HG03025 (cell line): ENCODE results near the gene NKIRAS2.
"Not testable (repeated sequence)": the region's sequence is repeated elsewhere in the genome, so short reads cannot be mapped to it uniquely, and the experiment has no call there.

Experiments
- ATAC-seq: cut with Tn5 transposase; IDR thresholded peaks from one replicate; pipeline ENCODE4 v1.9.1; 2021; ENCODE audit warnings: mild to moderate bottlenecking, moderate library complexity; ENCODE audit not compliant: unreplicated experiment, low FRiP score

The NKIRAS2 gene

DNA sequence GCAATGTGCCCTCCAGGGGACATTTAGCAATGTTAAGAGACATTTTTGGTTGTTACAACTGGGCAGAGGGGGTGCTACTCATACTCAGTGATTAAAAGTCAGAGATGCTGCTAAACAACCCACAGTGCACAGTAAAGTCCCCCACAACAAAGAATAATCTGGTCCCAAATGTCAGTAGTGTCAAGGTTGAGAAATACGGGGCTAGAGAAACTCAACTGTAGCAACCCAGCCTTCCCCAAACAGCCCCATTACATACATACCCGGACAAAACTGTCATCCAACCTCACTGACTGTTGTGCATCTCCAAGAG, 23.1 kb upstream of the NKIRAS2 start:
- no peak for ATAC-seq

DNA sequence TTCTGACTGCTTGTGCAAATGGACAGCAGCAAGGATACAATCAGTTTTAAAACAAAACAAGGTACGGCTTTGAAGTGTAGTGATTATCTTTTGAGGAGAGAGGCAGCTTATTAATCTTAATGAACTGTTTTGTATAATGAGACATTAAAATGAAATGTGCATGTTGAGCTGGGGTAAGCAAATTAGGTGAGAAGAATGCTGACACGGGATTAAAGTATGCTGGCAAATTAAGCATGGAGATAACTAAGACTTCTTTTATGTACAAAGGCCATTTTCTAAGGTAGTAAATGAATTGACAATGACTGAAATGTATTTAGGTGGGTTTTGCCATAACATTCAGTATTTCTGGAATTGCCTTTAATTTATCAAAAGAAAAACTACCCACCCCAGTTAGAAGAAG, 21.4 kb upstream of the NKIRAS2 start:
- no peak for ATAC-seq

DNA sequence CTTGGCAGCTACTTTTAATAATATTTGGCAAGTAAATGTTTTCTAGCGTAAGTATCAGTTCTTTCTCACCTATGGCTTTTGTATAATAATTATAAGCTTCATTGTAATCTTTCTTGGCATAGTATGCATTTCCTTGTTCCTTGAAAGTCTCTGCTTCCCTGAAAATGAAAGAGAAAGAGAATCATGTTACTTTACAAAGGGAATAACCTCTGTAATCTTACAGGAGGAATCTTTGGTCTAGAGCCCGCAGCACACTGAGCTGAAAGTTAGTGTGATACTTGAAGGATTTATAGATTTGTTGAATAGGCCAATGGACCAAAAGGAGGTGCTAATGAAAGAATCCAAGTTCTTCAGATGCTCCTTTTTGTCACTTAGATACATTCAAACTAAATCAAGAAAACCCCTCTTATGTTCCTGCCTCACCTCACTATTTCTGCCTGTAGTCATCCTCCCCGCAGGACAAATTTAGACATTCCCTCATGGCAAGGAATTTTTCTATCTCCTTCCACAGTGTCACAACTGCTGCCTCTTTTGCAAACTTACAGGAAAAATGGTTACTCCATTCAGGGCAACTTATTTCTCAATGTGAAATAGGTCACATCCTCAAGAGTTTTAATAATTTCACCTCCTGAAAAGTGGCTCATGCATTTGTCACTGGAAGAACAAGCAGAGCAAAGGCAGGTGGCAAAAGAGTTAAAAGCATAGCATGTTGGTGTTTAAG, 19.3 kb upstream of the NKIRAS2 start:
- ATAC-seq, result no peak

DNA sequence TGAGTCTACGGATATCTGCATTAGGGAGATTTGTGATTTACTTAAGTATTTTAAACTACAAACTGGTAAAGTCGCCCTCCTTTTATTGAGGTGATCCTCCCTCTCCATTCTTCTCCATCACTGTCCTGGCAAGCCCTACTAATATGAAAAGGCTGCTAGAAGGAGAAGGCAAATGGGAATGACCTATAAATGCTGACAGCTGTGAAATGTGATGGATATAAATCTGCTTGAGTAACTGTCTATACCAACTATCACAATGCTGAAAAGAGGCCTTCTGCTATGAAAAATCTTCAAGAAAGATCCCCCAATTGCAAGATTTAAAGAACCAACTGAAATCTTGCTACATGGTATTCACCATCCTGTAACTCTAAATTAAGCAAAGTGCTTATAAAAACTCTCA, 18.2 kb upstream of the NKIRAS2 start:
- no peak for ATAC-seq

DNA sequence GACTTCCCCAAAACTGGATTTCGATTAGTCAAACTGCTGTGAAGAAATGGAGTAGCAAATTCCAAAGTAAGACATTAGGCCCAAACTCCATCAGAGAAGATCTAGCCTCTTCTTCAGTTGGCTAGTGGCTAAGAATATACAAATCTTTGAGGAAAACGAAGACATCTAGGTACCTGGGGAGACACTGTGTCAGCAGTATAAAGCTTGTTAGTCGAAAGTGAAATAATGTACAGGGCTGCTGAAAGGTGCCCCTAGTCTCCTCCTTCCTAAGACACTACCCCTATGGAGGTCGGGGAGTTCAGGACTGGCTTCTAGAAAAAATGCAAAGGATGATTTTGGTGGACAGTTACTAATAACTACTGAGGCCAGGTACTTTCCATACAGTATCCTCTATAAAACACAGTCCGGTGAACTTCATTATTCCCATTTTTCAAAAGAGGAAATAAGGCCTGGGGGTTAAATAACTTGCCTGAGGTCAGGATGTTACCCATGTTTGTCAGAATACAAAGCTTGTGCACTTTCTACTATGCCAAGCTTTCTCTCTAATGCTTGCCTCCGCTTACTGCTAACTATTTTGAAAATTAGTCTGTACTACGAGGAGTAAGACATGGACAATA, 17.6 kb upstream of the NKIRAS2 start:
- no peak for ATAC-seq

DNA sequence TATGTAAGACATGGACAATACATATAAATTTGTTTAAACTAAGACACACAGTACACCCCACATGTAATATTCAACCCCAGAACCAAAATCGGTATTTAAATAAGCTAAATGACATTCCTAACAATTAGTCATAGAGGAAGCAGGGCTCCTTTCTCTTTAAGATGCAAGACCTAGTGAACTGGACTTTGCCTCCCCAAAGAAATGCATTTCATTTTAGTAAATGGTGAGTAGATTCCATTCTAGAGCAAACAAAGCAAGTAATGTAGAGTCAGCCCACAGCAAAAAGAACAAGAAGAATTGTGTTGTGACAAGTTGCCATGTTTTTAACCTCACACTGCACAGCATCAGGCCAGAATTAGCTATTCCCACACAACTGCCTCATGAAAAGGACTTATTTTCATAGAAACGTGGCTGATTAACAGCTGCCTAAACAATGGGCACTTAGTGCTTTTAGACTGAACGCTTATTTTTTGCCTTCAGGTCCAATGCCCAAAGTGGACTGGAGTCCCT, 17.0 kb upstream of the NKIRAS2 start:
- ATAC-seq, result no peak

DNA sequence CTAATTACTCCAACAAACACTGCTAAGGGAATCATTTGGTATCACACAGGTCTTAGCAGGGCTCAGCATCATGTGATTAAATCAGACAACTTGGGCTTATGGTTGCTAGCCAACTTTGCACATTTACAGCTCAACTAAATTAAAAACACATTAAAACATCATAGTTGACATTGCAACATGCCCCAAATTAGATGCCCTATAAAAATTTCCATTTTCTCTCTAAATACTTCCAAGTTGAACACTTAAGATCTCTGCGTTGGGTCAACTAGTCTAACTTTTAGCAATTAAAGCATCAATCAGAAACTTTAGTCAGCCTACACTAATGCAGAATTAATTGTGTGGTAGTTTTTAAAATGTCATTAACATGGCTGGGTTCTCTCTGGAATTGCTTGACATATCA, 14.7 kb upstream of the NKIRAS2 start:
- ATAC-seq, result no peak

DNA sequence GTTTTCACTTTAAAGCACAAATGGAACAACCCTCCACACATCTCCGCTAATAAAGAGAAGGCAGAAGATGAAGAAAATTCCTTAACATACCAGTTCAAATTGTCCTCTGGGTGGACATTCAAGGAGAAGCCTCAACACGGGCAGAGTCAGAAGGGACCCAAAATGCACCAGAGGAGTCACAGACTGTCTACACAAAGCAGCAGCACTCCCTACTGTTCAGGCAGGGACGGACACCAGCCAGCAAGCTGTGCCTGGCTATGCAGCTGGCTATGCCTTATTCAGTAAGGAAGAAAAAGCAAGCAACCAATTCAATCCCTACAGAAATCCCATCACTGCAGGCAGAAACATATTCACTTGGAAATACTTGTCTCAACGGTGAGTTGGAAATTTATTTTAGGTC, 10.7 kb upstream of the NKIRAS2 start:
- no peak for ATAC-seq

DNA sequence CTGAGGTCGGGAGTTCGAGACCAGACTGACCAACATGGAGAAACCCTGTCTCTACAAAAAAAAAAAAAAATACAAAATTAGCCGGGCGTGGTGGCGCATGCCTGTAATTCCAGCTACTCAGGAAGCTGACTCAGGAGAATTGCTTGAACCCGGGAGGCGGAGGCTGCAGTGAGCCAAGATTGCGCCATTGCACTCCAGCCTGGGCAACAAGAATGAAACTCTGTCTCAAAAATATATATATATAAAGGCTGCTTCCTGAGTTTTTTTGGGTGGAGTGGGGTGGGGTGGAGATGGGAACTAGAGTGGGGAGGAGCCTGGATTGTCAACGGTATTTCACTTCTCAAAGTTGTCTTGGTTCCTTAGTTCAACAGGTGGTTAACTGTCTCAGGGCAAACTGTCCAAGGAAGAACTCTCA, 9.6 kb upstream of the NKIRAS2 start:
- not testable (repeated sequence) for ATAC-seq

DNA sequence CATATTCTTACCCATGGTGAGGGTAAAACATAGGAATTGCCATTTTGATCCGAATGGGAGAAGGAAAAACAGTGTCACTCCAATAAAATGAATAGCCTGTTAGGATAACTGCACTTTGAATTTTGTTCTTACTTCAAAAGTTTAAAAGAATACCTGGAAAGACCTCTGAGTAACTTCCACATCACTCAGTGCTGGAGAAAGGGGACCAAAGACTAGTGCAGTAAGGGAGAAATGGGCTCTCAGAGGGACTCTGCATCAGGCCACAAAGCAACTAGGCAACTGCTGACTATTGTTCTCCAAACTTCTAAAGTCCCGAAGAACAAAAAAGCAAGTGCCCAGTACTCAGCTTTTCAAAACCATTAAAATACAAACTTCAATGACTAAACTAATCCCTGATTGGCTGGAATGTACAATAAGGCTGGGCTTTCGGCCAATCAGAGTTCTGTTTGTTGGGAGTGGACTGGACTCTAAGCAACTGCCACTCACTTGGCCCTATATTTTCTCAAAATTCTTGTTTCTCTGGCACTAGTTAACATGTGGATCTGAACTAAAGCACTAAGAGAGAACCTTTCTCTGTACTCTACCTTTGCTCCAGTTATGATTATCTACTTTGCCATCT, 8.9 kb upstream of the NKIRAS2 start:
- ATAC-seq, result no peak

DNA sequence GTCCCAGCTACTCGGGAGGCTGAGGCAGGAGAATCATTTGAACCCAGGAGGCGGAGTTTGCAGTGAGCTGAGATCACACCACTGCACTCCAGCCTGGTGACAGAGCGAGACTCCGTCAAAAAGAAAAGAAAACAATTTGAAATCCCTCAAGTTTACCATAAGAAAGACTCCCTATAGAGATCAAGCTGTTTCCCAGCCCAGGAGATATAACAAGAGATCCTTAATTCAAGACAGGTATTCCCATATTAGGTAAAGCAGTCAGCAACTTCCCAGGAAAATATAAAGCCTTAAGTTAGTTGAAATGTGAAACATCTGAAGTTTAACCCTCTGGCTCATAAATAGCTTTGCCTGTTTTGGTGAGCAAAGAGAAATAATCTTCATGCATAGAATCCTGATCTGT, 7.5 kb upstream of the NKIRAS2 start:
- not testable (repeated sequence) for ATAC-seq

DNA sequence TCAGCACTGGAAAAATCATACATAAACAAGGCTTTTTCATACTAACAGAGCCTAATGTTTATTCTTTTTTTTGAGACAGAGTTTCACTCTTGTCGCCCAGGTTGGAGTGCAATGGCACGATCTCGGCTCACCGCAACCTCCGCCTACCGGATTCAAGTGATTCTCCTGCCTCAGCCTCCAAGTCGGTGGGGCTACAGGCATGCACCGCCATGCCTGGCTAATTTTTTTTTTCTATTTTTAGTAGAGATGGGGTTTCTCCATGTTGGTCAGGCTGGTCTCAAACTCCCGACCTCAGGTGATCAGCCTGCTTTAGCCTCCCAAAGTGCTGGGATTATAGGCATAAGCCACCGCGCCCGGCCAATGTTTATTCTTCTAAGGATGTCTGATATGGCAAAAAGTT, 6.2 kb upstream of the NKIRAS2 start:
- ATAC-seq, result not testable (repeated sequence)

DNA sequence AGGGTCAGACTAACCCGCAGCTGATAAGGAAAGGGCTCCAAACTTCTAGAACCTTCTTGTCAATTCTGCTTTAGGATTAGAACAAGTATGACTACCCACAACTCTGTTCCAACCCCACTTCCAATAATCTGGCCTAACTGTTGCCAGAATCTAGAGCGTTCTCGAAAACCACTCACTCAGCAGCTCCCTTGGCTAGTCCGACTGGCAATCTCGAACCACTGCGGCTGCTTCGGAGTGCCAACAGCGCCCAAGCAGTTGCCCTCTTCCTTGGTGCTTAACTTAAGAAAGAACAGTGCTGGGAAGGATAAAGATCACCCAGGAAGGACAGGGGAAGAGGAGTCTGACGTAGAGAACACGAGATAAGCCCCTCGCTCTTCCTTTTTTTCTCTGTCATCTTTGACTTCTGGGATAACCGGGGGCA, 3.5 kb upstream of the NKIRAS2 start:
- ATAC-seq, result no peak

DNA sequence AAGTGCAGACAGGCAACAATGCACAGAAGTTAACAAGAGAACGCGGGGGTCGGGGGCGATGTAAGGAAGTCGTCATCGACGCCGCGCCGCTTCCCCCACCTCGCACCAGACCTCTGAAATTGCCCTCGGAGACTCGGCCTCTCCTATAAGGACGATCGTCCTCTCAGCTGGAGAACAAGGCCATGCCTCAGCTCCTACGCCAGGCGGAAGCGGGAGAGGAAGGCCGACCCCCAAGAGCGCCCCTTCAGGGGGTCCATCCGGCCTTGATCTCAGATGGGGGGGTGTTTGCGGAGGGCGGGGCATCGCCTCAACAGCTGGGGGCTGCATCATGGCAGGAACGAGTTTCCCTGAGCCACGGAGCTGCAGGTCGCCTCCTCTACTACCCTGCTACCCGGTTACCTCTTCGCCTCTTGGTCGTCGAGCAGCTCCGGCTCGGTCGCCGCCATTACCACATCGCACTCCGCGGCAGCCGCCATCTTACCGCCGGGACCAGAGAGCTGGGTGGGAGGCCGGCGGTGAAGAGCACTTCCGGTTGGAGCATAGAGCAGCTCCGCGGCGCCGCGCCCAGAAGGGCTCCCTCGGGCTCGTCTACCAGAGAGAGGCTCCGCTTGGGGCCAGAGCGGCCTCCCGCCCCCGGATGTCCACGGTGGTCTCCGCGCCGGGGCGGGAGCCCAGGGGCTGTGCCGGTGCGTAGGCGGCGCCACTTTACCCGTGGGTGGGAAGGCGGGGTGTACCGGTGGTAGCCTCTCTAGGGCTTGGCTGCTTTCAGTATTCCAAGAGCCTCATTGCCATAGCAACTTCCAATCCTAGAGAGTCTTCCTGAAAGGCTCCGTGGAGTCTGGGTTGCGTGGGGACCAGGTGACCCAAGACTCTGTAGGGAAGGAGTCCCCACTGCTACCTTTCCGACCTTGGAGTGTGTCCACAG, 2.7 kb upstream of the NKIRAS2 start, which contains the start of gene DNAJC7:
Gene DNAJC7, minus strand, starts transcription at position 499 of the 925 bp plus-strand sequence. Its CDS starts 23 bp downstream, at position 476.
- peak; percentile 70 for ATAC-seq

DNA sequence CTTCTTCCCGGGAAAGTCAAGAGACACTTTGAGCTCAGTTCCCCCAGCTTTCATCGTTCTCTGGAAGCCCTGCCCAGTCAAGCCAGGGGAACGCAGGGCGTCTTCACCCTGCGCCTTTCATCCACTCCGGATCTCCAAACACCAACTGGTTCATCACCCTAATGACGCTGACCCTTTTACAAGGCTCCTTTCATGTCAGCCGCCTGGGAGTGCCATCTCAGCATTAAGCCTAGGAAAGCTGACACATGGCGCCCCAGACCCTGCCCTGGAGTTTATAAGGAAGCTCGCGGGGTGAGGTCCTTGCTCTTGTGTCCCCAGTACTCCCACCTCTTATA, 2.1 kb upstream of the NKIRAS2 start:
- no peak for ATAC-seq

DNA sequence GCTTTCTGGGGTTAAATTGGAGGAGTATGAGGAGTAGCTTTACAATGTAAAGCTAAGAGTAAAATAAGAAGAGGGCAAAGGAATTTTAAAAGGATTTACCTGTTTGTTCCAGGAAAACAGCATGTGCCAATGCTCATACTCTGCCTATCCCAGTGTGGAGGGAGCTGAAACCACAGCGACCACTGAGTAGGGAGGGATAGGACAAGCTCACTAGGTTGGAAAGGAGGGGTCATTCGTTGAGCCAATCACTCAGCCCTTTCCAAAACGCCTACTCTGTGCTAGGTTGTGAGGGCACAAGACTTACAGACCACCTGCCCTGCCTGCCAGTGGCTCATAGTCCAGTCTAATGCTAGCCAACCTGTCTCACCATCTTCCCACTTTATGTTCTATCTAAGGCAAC, 1.6 kb upstream of the NKIRAS2 start:
- ATAC-seq, result no peak

DNA sequence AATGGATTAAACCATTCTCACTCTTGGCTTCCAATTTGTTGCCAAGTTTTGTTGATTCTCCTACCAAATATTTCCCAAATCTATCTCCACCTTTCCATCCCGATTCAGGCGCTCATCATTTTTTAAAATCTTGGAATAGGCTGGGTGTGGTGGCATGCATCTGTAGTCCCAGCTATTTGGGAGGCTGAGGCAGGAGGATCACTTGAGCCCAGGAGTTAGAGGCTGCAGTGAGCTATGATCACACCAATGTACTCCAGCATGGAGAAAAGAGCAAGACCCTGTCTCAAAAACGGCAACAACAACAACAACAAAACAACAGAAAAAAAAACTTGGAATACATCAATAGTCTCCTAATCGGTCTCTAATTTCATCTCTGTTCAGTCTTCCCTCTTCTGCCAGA, 902 bp upstream of the NKIRAS2 start:
- ATAC-seq, result no peak

DNA sequence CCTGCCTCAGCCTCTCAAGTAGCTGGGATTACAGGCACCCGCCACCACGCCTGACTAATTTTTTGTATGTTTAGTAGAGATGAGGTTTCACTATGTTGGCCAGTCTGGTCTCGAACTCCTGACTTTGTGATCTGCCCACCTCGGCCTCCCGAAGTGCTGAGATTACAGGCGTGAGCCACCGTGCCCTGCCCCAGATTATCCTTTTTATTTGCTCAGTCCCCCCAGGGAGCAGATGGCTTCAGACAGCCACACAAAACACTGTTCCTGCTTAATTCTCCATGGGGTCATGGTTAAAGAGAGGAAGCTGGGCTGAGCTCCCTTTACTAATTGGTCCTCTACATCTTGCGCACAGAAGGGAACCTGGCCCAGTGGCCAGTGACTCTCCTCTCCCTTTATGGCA, 955 bp downstream of the NKIRAS2 start:
- not testable (repeated sequence) for ATAC-seq

DNA sequence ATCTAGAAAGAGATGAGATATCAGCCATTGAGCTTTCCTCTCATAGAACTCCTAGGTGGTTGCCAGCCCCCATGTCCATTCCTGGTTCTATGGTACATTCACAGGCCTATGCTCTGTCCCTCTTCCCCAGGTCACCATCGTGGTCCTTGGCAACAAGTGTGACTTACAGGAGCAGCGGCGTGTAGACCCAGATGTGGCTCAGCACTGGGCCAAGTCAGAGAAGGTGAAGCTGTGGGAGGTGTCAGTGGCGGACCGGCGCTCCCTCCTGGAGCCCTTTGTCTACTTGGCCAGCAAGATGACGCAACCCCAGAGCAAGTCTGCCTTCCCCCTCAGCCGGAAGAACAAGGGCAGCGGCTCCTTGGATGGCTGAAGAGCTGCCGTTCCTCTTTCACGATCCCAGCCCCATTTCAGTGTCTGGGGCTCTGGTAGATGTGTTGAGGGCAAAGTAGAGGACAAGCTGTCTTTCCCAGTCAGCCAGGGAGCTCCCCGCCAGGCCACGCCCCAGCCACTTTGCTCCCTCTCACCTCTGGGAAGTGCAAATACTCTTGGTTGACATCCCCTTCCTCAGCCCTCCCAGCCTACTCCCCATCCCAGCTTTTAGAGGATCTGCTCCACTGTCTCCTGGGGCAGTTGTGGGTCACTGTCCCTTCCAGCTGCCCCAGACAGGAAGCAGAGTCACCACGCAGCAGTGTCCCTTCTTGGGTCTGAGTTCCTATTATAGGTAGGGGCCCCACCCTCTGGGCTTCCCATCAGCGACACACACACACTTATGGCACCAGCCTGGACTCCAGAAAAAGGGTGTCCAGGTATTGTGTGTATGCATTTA, 3.8 kb downstream of the NKIRAS2 start:
- ATAC-seq, result no peak

DNA sequence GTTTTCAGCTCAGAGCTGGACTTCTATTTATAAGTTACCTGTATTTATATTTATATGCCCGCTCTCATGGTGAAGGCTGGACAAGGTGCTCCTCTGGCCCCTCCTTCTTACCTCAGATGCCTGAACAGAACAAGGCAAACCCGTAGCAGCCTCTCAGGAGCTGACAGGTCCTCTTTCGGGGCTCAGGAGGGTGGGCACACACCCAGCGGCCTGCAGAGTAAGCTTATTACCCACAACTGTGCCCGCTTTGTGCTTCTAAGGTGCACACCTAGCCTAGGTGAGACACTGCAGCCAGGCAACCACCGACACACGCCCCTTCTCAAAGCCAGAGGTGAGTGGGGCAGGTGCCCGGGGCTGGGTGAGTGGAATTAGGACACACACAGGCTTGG, 5.3 kb downstream of the NKIRAS2 start:
- no peak for ATAC-seq
